HG02571 (cell line): ENCODE measurements around the gene SPRR5.

Source experiments
- ATAC-seq: cut with Tn5 transposase; IDR thresholded peaks from one replicate; pipeline ENCODE4 v1.9.1; 2021; ENCODE audit warnings: mild to moderate bottlenecking, moderate library complexity; ENCODE audit not compliant: unreplicated experiment

The SPRR5 gene

GRCh38 chr1:152942161-152942560, 4.8 kb upstream of the SPRR5 start:
- no peak for ATAC-seq

GRCh38 chr1:152946248-152946647, 758 bp upstream of the SPRR5 start:
- ATAC-seq = no peak

DNA sequence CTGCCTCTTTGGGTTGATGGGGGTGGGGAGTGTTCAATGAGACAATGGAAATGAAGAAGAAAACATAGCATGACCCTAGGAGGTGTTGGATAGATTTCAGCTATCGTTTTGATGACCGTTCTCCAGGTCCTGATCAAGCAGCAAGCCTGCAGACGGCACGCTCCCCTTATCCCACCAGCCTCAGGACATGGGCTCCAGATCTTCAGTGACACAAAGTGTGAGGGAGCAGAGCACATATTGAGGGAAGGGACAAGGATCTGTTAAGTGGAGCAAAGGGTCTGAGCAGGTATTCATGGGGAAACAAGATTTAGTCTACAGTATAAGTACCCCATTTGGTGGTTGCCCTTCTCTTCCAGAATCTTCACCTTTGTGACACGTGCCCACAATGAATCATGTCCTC, 4.7 kb downstream of the SPRR5 start:
- ATAC-seq = no peak

DNA sequence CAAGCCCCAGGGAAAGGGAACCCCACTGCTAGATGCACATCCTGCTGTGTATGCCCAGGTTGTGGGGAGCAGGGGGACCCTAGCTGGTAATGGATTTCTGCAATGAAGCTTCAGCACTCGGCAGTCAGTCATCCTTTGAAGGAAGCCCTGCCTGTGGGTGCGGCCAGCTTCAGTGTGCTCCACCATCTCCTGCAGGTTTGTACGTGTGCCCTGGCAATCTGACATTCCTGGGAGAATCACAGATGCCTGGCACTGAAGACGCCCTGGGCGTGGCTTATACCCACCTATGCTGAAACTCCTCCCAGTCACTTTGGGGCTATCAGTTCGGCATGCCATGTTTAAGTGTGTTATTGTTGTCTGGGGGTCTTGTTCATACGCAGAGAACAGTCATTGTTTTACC, 6.8 kb downstream of the SPRR5 start:
- ATAC-seq = no peak

DNA sequence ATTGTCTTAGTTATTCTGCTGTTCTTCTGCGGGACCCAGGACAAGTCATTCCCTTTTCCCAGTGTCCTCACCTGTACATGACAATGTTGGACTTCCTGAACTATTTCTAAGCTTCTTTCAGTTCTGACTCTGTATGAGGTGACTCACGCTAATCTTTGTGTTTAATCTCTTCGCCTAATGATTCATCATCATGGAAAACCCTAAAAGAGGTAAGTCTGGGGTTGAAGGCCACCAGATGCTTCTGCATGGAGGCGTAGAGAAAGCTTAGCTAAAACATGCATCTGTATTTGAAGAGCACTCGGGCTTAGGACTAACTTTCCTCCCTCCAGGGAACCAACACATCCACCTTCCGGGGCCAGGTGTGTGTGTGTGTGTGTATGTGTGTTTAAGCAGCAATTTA, 7.4 kb downstream of the SPRR5 start:
- ATAC-seq = no peak

DNA sequence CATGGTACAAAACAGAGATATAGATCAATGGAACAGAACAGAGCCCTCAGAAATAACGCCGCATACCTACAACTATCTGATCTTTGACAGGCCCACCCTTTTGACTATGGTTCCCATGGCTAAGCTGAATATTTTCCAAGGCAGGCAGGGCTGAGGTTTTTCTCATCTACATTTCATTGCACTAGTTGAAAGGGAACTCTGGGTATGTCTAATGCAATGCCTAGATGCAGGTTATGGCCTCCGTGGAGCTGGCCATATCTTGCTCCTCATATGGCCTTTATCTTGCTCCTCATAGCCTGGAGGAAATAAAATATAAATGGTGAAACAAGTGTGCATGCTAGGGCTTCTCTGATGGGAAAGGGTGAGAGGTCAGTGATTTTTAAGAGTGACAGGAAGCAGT, 10.6 kb downstream of the SPRR5 start:
- no peak for ATAC-seq

DNA sequence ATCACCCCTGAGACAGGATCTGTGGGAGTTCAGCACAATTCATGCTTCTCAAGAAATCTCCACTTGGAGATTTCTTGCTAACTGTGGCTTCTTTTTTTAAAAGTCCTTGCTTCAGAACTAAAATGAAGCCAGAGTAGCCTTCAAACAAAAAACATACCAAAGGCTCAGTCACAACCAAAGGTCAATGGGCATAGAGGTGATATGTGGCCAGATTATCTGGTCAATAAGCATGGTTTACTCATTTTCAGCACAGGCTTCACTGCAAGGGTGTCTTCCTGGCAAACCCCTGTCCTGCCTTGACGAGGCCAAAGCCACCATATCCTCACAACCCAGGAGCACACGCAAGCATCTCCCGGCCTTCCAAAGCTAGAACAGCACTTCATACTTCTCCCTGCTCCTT, 12.3 kb downstream of the SPRR5 start:
- ATAC-seq = no peak

- ATAC-seq = no peak
These were observed 12.9 kb downstream of the SPRR5 start for GRCh38 chr1:152959801-152960451.

DNA sequence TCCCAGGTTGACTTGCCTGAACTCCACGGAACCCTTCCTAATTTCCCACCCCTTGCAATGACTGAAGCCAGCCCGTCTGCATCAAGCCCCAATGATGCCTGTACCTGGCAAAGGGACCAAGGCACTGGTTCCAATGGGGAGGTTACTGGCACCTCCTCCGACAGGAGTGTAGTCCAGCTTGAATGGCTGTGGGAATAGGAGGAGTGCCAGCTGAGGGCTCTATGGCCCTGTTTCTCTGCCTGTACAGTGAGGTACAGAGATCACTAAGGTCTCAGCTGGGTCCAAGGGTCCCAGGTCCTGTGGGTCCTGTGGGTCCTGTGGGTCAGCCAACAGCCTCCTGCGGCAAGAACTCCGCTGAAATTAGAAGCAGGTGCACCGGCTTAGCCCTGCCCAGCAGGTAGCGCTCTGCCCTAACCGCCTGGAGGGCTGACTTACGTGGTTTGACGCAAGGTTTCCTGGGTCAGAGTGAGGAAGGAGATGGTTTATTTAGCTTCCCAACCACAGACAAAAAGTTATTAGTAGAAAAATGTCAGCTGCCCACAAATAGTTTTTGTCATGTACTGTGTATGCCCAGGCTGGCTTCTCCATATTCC, 13.5 kb downstream of the SPRR5 start:
- no peak for ATAC-seq

DNA sequence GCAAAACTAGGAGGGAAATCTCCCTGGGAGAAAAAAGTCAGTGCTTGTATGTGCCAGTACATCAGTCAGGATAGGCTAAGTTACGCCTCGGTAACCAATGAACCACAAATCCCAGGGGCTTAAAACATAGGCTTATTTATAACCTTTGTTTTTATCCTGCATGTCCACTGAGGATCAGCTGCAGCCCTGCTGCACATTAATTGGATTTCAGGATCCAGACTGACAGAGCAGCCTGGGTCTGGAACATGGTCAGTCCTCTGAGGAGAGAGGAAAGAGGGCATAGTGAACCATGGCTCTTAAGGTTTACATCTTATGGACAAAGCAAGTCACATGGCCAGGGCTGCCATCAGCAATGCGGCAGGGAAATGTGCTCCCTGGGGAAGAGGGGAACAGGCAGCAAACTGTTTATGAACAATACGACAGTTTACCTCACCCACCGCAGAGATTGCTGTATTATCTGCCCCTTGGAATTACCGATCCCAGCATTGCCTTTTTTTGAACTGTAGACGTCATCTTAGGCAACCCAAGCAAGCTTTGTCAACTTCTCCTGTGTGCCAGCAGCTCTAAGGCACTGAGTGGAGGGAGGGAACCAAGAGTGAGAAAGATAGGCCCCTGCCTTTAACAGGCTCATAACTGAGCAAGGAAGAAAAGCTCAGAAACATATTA, 14.4 kb downstream of the SPRR5 start:
- ATAC-seq = no peak

DNA sequence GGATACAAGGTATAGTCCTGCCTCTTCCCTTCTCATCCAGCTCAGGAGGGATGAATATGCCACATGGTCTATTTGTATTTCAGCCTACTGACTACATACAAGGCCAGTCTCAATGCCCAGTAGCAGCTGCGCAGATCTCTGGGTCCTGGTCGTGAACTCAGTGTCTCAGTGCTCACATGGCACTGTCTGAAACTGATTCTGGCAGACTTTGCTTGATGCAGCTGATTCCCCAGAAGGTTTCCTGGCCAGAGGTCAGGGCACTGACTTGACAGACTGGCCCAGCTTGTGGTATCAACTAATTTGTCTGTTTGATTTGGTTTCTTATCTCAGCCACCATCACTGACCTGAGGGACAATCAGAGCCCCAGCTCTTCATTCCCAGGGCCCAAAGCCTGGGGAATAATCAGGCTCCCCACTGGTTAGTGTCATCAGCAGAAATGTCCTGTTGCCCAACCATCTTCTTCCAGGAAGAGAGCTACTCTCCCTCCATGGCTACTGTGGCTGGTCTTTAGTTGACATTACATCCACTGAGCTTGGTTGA, 15.9 kb downstream of the SPRR5 start:
- no peak for ATAC-seq

GRCh38 chr1:152964536-152964935, 17.5 kb downstream of the SPRR5 start:
- no peak for ATAC-seq

GRCh38 chr1:152965853-152966252, 18.8 kb downstream of the SPRR5 start:
- ATAC-seq = no peak

- no peak for ATAC-seq
These were observed 20.2 kb downstream of the SPRR5 start for GRCh38 chr1:152967201-152967600.

DNA sequence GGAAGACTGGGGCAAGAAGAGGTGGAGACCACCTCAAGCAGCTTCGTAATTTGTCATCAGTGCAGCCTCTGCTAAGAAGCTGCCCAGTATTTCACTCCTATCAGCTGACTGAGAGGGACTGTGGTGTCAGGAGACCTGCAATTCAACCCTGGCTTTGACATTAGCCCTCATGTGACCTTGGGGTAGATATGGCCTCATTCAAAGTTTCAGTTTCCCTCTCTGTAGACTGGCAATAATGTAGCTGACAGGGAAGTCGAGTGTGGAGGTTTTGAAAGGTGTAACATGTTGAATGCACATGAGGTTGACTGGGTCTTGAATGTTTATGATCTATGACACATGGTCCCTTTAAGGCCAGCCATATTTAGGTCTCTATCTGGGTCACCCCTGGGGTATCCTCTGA, 21.2 kb downstream of the SPRR5 start:
- peak; percentile 78 for ATAC-seq

- ATAC-seq = no peak
These were observed 22.0 kb downstream of the SPRR5 start for GRCh38 chr1:152969036-152969435.

- ATAC-seq = no peak
These were observed 23.5 kb downstream of the SPRR5 start, which contains the start of gene SPRR4 for GRCh38 chr1:152970495-152970894. Gene SPRR4 (plus strand): TSS chr1:152970648. CDS start chr1:152971891, 1,243 bp downstream.

- no peak for ATAC-seq
These were observed 25.3 kb downstream of the SPRR5 start for GRCh38 chr1:152972196-152972886.

GRCh38 chr1:152976688-152977087, 29.7 kb downstream of the SPRR5 start:
- no peak for ATAC-seq

GRCh38 chr1:152977614-152978013, 30.6 kb downstream of the SPRR5 start:
- ATAC-seq = no peak

- no peak for ATAC-seq
These were observed 33.7 kb downstream of the SPRR5 start for GRCh38 chr1:152980676-152981075.
